Neural cell (in vitro differentiated cells): ENCODE results near the gene ITK. TPM values are rescaled to one million over a fixed set of nuclear protein-coding genes. Genes with fewer than 3 reads are reported as not detected.

Source experiments
- H2AFZ ChIP-seq: fragments of 200-600, 300-800 bp; sonication (generic), shearing (Covaris generic); 2 replicates; pipeline ENCODE4 v1.6.0; 2014; ENCODE audit warnings: low read depth, mild to moderate bottlenecking, antibody characterized with exemption, low read length, moderate library complexity
- H3F3A ChIP-seq: fragments of 200-600 bp; shearing (Covaris generic); 2 replicates; pipeline ENCODE4 v1.6.1; 2016; ENCODE audit warnings: mild to moderate bottlenecking, moderate library complexity, mixed read lengths, antibody characterized with exemption, low read length; ENCODE audit not compliant: insufficient read depth, poor library complexity, severe bottlenecking
- H3K27ac ChIP-seq: fragments of 200-600, 300-800 bp; sonication (generic), shearing (Covaris generic); 2 replicates; pipeline ENCODE4 v1.5.1; 2014; ENCODE audit warnings: mild to moderate bottlenecking, low read length, moderate library complexity
- H3K27me3 ChIP-seq: fragments of 300-800, 200-600 bp; sonication (generic), shearing (Covaris generic); 2 replicates; pipeline ENCODE4 v1.6.0; 2014; ENCODE audit warnings: mild to moderate bottlenecking, low read depth, low read length, moderate library complexity; ENCODE audit not compliant: insufficient read depth
- H3K36me3 ChIP-seq: fragments of 300-800, 200-600 bp; sonication (generic), shearing (Covaris generic); 2 replicates; pipeline ENCODE4 v1.5.1; 2014; ENCODE audit warnings: mild to moderate bottlenecking, antibody characterized with exemption, low read length, moderate library complexity; ENCODE audit not compliant: insufficient read depth
- H3K4me2 ChIP-seq: fragments of 300-800, 200-600 bp; sonication (generic), shearing (Covaris generic); 2 replicates; pipeline ENCODE4 v1.6.0; 2014; ENCODE audit warnings: mild to moderate bottlenecking, low read length
- H3K4me3 ChIP-seq: fragments of 300-800, 200-600 bp; sonication (generic), shearing (Covaris generic); 2 replicates; pipeline ENCODE4 v1.5.1; 2014; ENCODE audit warnings: mild to moderate bottlenecking, low read length, moderate library complexity
- H3K79me2 ChIP-seq: fragments of 200-600 bp; shearing (Covaris generic); replicated peaks from 2 replicates; pipeline ENCODE4 v1.6.0; 2014; ENCODE audit warnings: mild to moderate bottlenecking, low read length, moderate library complexity; ENCODE audit not compliant: insufficient read depth
- H3K9ac ChIP-seq: fragments of 300-800, 200-600 bp; sonication (generic), shearing (Covaris generic); 2 replicates; pipeline ENCODE4 v1.6.1; 2016; ENCODE audit warnings: mild to moderate bottlenecking, low read length, mixed read lengths
- H3K9me2 ChIP-seq: fragments of 200-600 bp; shearing (Covaris generic); 2 replicates; pipeline ENCODE4 v1.6.1; 2016; ENCODE audit warnings: mild to moderate bottlenecking, low read length, mixed read lengths; ENCODE audit not compliant: insufficient read depth
- H3K9me3 ChIP-seq: fragments of 200-600, 300-800 bp; sonication (generic), shearing (Covaris generic); 2 replicates; pipeline ENCODE4 v1.6.1; 2016; ENCODE audit warnings: mild to moderate bottlenecking, mixed run types, low read length, moderate library complexity, mixed read lengths
- H4K20me1 ChIP-seq: fragments of 200-600 bp; shearing (Covaris generic); 2 replicates; pipeline ENCODE4 v1.6.1; 2016; ENCODE audit warnings: mild to moderate bottlenecking, mixed run types; ENCODE audit not compliant: insufficient read depth
- CTCF ChIP-seq: fragments of 450-650 bp; IDR thresholded peaks from 2 replicates; pipeline ENCODE4 v1.5.1; 2014; ENCODE audit warnings: antibody characterized with exemption, mild to moderate bottlenecking, moderate library complexity; ENCODE audit not compliant: poor library complexity, severe bottlenecking
- EP300 ChIP-seq: fragments of 450-650 bp; conservative IDR thresholded peaks from 2 replicates; pipeline ENCODE4 v1.6.1; 2014; ENCODE audit warnings: antibody characterized with exemption, mild to moderate bottlenecking, moderate library complexity; ENCODE audit not compliant: poor library complexity, severe bottlenecking
- EZH2 ChIP-seq: fragments of 200-600, 300-800 bp; shearing (Covaris generic), sonication (generic); IDR thresholded peaks from 2 replicates; pipeline ENCODE4 v1.6.1; 2014; ENCODE audit warnings: antibody characterized with exemption, low read length, borderline replicate concordance, mild to moderate bottlenecking; ENCODE audit not compliant: insufficient read depth, poor library complexity, severe bottlenecking
- MXI1 ChIP-seq: fragments of 450-650 bp; conservative IDR thresholded peaks from 2 replicates; pipeline ENCODE4 v1.6.1; 2014; ENCODE audit warnings: antibody characterized with exemption, mild to moderate bottlenecking; ENCODE audit not compliant: poor library complexity, severe bottlenecking
- POLR2AphosphoS5 ChIP-seq: IDR thresholded peaks from 2 replicates; pipeline ENCODE4 v1.6.1; 2012
- RAD21 ChIP-seq: fragments of 450-650 bp; conservative IDR thresholded peaks from 2 replicates; pipeline ENCODE4 v1.6.1; 2014; ENCODE audit warnings: antibody characterized with exemption, mild to moderate bottlenecking, moderate library complexity
- REST ChIP-seq: IDR thresholded peaks from 2 replicates; pipeline ENCODE4 v1.6.1; 2012; ENCODE audit warnings: borderline replicate concordance
- SMC3 ChIP-seq: fragments of 450-650 bp; conservative IDR thresholded peaks from 2 replicates; pipeline ENCODE4 v1.6.1; 2014; ENCODE audit warnings: antibody characterized with exemption, mild to moderate bottlenecking, moderate library complexity; ENCODE audit not compliant: poor library complexity
- TAF1 ChIP-seq: IDR thresholded peaks from 2 replicates; pipeline ENCODE4 v1.6.1; 2012; ENCODE audit warnings: low read depth
- polyA plus RNA-seq: library from polyadenylated mRNA; depleted of rRNA; stranded (reverse); fragments of >200 nt; gene quantifications from 2 replicates; pipeline ENCODE4 v1.2.3, GENCODE V29; 2014

Gene ITK
- polyA plus RNA-seq, 1 donor from 2014 or later: not detected

GRCh38 chr5:157273131-157273556, 92.5 kb downstream of the ITK start:
- no peaks in the 10 kb centered on the region for H3F3A ChIP-seq
- no peaks in the 10 kb centered on the region for H3K9me3 ChIP-seq
- H3K36me3 ChIP-seq: no peaks in the 10 kb centered on the region
- H3K27ac ChIP-seq: no peak overlapping the region
- no peaks in the 10 kb centered on the region for H3K27me3 ChIP-seq
- H3K4me2 ChIP-seq: no peak overlapping the region
- H4K20me1 ChIP-seq: no peaks in the 10 kb centered on the region
- no peak overlapping the region for H3K9ac ChIP-seq
- no peak overlapping the region for H2AFZ ChIP-seq
- H3K79me2 ChIP-seq: peaks cover 74% of the 10 kb centered on the region
- no peaks in the 10 kb centered on the region for H3K9me2 ChIP-seq
- no peak for TF ChIP-seq REST
- no peak for TF ChIP-seq TAF1
- no peak for TF ChIP-seq RAD21
- TF ChIP-seq CTCF: no peak
- TF ChIP-seq EZH2: no peak
- TF ChIP-seq POLR2AphosphoS5: no peak
- TF ChIP-seq MXI1: no peak
- no peak for TF ChIP-seq EP300
- no peak for TF ChIP-seq SMC3
- H3K4me3 ChIP-seq: no peak overlapping the region

- Histone ChIP-seq H3K9me2 (no peaks in the 10 kb centered on the region), H3F3A (no peaks in the 10 kb centered on the region), H3K4me3 (no peak overlapping the region), H3K79me2 (peaks cover 71% of the 10 kb centered on the region), H2AFZ (no peak overlapping the region), H3K36me3 (no peaks in the 10 kb centered on the region), H4K20me1 (no peaks in the 10 kb centered on the region), H3K9ac (no peak overlapping the region), H3K9me3 (no peaks in the 10 kb centered on the region), H3K27ac (no peak overlapping the region), H3K27me3 (no peaks in the 10 kb centered on the region), H3K4me2 (no peak overlapping the region)
- TF ChIP-seq CTCF (no peak), SMC3 (no peak), RAD21 (no peak), REST (no peak), MXI1 (no peak), EZH2 (no peak), POLR2AphosphoS5 (no peak), EP300 (no peak), TAF1 (no peak)
Observed at GRCh38 chr5:157275403-157275802, 94.8 kb downstream of the ITK start.
